ENCODE results near the gene LINS1. TPM values are rescaled to one million over a fixed set of nuclear protein-coding genes. Genes with fewer than 3 reads are reported as not detected.
A peak's percentile ranks its signal among the peaks of the same experiment; 100 is the strongest.

The LINS1 gene
- total RNA-seq, 2 donors from 2014 or later, result 6.1 to 8.0 TPM

DNA sequence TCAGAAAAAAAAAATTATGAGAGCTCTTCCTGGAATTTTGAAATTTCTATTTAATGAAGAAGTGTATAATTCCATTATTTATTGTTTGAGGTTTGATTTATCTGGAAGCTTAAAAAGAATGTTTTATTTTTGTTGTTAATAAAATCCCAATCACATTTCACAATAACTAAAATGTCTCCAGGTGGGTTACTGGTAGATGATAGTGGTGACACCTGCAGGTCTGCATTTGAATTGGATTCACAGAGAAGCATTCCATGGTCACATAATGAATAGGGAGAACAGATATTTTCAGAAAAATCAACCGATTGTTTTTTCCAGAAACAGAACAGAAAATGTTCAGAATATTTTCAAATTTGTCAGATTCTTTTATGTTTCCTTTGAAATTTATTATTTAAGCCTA is 48.7 kb upstream of the LINS1 start:
- TF ChIP-seq, protein P1, sequence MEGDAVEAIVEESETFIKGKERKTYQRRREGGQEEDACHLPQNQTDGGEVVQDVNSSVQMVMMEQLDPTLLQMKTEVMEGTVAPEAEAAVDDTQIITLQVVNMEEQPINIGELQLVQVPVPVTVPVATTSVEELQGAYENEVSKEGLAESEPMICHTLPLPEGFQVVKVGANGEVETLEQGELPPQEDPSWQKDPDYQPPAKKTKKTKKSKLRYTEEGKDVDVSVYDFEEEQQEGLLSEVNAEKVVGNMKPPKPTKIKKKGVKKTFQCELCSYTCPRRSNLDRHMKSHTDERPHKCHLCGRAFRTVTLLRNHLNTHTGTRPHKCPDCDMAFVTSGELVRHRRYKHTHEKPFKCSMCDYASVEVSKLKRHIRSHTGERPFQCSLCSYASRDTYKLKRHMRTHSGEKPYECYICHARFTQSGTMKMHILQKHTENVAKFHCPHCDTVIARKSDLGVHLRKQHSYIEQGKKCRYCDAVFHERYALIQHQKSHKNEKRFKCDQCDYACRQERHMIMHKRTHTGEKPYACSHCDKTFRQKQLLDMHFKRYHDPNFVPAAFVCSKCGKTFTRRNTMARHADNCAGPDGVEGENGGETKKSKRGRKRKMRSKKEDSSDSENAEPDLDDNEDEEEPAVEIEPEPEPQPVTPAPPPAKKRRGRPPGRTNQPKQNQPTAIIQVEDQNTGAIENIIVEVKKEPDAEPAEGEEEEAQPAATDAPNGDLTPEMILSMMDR (conservative IDR thresholded peaks at IDR 0.05), result peak; percentile 69
- Histone ChIP-seq H3K4me1 (ENCODE audit: control insufficient read depth, insufficient read depth, low read length) (peaks cover 3% of the 10 kb centered on the region), H3K27me3 (ENCODE audit: control insufficient read depth, insufficient read depth, low read length, poor library complexity, severe bottlenecking) (no peaks in the 10 kb centered on the region), H3K9me3 (ENCODE audit: control insufficient read depth, low read length) (no peaks in the 10 kb centered on the region), H3K27ac (ENCODE audit: low read depth, low read length) (no peak overlapping the region), H3K4me3 (ENCODE audit: low read length) (no peak overlapping the region), H3K36me3 (ENCODE audit: control insufficient read depth, insufficient read depth, low read length) (peaks cover 6% of the 10 kb centered on the region), H3K9ac (ENCODE audit: extremely low read depth, low read length, poor library complexity, severe bottlenecking) (no peak overlapping the region)
- Mint-ChIP-seq H3K36me3 (ENCODE audit: low read depth) (peaks cover 9% of the 10 kb centered on the region), H3K27me3 (ENCODE audit: insufficient read depth) (no peaks in the 10 kb centered on the region), H3K9me3 (no peaks in the 10 kb centered on the region), H3K4me3 (no peak overlapping the region), H3K27ac (no peak overlapping the region), H3K4me1 (peaks cover 7% of the 10 kb centered on the region)
- 77% methylated on average over 1 of the region's 1 CpG; no CpG with 5 or more reads in 1 of the 2 experiments for WGBS, 2 experiments (ENCODE audit: insufficient coverage in 1 of 2, insufficient read length in 1 of 2)
- no peak for DNase-seq

DNA sequence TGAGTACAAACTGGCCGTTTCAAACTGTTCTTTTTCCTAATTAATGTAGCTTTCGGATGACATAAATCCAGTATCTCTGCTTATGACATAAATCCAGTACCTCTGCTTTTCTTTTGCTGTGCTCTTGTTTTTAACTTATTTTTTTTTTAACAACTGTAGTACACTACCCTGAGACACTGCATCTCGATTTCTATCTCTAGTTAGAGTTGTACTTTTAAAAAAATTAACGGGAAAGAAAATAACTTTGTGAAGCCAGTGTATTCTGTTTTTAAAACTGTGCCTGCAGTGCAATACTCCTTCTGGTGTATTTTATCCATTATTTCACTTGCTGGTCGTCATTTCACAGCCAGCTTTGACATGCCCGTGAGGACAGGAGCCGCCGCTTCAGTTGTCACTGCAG is 47.0 kb upstream of the LINS1 start:
- Histone ChIP-seq H3K36me3 (ENCODE audit: control insufficient read depth, insufficient read depth, low read length) (peaks cover 6% of the 10 kb centered on the region), H3K27me3 (ENCODE audit: control insufficient read depth, insufficient read depth, low read length, poor library complexity, severe bottlenecking) (no peaks in the 10 kb centered on the region), H3K4me3 (ENCODE audit: low read length) (no peak overlapping the region), H3K27ac (ENCODE audit: low read depth, low read length) (no peak overlapping the region), H3K9ac (ENCODE audit: extremely low read depth, low read length, poor library complexity, severe bottlenecking) (no peak overlapping the region), H3K4me1 (ENCODE audit: control insufficient read depth, insufficient read depth, low read length) (peaks cover 3% of the 10 kb centered on the region), H3K9me3 (ENCODE audit: control insufficient read depth, low read length) (no peaks in the 10 kb centered on the region)
- Mint-ChIP-seq H3K27me3 (ENCODE audit: insufficient read depth) (no peaks in the 10 kb centered on the region), H3K9me3 (no peaks in the 10 kb centered on the region), H3K4me3 (no peak overlapping the region), H3K36me3 (ENCODE audit: low read depth) (peaks cover 9% of the 10 kb centered on the region), H3K27ac (no peak overlapping the region), H3K4me1 (peaks cover 7% of the 10 kb centered on the region)
- TF ChIP-seq, protein P1 (conservative IDR thresholded peaks at IDR 0.05), result no peak
- DNase-seq, result no peak
- WGBS, 2 experiments (ENCODE audit: insufficient coverage in 1 of 2, insufficient read length in 1 of 2), result 95 to 96% methylated on average over 7 to 8 of the region's 8 CpGs

DNA sequence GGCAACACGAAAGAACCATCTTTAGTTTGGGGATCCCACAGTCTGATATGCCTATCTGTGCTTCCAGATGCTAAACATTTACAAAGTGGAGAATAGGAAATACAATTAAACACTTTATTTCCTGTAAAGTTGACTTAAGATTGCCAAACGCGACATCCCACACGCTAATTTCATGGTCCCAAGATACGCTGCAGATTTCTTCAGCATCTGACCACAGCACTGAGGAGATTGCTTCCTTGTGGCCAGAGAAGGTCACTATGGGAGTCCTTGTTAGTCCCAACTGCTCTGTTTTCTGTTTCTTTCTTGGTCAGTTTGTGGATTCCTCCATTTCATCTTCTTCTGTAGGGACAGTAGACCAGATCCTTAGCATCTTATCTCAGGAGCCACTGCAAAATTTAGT is 43.7 kb upstream of the LINS1 start:
- H3K9ac ChIP-seq (ENCODE audit: extremely low read depth, low read length, poor library complexity, severe bottlenecking), result no peak overlapping the region
- H3K4me3 Mint-ChIP-seq, result no peak overlapping the region
- H3K36me3 ChIP-seq (ENCODE audit: control insufficient read depth, insufficient read depth, low read length), result peaks cover 6% of the 10 kb centered on the region
- H3K27me3 ChIP-seq (ENCODE audit: control insufficient read depth, insufficient read depth, low read length, poor library complexity, severe bottlenecking), result no peaks in the 10 kb centered on the region
- WGBS, 2 experiments (ENCODE audit: insufficient coverage in 1 of 2, insufficient read length in 1 of 2), result 94 to 99% methylated on average over 5 of the region's 5 CpGs
- H3K9me3 ChIP-seq (ENCODE audit: control insufficient read depth, low read length), result no peaks in the 10 kb centered on the region
- TF ChIP-seq, protein P1 (conservative IDR thresholded peaks at IDR 0.05), result no peak
- no peak overlapping the region for H3K4me3 ChIP-seq (ENCODE audit: low read length)
- peaks cover 11% of the 10 kb centered on the region for H3K4me1 Mint-ChIP-seq
- no peaks in the 10 kb centered on the region for H3K27me3 Mint-ChIP-seq (ENCODE audit: insufficient read depth)
- no peak overlapping the region for H3K27ac ChIP-seq (ENCODE audit: low read depth, low read length)
- no peak for DNase-seq
- H3K4me1 ChIP-seq (ENCODE audit: control insufficient read depth, insufficient read depth, low read length), result no peaks in the 10 kb centered on the region
- no peak overlapping the region for H3K27ac Mint-ChIP-seq
- no peaks in the 10 kb centered on the region for H3K36me3 Mint-ChIP-seq (ENCODE audit: low read depth)
- no peaks in the 10 kb centered on the region for H3K9me3 Mint-ChIP-seq
